Measurements from ENCODE around the gene TMEFF2. TPM values are rescaled to one million over a fixed set of nuclear protein-coding genes. Genes with fewer than 3 reads are reported as not detected.

The TMEFF2 gene
- total and polyA plus RNA-seq, 10 donors = not detected

GRCh38 chr2:191907091-191907490 is 287.6 kb downstream of the TMEFF2 start:
- intact Hi-C loops (cut with DNase I; ENCODE audit: low total_unique reads) = no loop called here
- no peaks in the 10 kb centered on the region for H3K36me3 ChIP-seq
- H3K9me3 ChIP-seq = no peaks in the 10 kb centered on the region
- peak overlapping the region in 6 of 8 donors; percentile 5 to 75 (median 51) for H3K27ac ChIP-seq
- H3K27me3 ChIP-seq (replicated peaks in 1 of 7) = no peaks in the 10 kb centered on the region
- TF ChIP-seq POLR2A (IDR thresholded peaks at IDR 0.05) (no peak), POLR2AphosphoS5 (IDR thresholded peaks at IDR 0.05) (no peak)
- TF ChIP-seq, protein P1, sequence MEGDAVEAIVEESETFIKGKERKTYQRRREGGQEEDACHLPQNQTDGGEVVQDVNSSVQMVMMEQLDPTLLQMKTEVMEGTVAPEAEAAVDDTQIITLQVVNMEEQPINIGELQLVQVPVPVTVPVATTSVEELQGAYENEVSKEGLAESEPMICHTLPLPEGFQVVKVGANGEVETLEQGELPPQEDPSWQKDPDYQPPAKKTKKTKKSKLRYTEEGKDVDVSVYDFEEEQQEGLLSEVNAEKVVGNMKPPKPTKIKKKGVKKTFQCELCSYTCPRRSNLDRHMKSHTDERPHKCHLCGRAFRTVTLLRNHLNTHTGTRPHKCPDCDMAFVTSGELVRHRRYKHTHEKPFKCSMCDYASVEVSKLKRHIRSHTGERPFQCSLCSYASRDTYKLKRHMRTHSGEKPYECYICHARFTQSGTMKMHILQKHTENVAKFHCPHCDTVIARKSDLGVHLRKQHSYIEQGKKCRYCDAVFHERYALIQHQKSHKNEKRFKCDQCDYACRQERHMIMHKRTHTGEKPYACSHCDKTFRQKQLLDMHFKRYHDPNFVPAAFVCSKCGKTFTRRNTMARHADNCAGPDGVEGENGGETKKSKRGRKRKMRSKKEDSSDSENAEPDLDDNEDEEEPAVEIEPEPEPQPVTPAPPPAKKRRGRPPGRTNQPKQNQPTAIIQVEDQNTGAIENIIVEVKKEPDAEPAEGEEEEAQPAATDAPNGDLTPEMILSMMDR (IDR thresholded peaks at IDR 0.05 in 8 of 11, conservative IDR thresholded peaks at IDR 0.05 in 3 of 11) = no peak
- DNase-seq = no peak
- no peak overlapping the region for H3K4me3 ChIP-seq
- H3K4me1 ChIP-seq = no peaks in the 10 kb centered on the region

DNA sequence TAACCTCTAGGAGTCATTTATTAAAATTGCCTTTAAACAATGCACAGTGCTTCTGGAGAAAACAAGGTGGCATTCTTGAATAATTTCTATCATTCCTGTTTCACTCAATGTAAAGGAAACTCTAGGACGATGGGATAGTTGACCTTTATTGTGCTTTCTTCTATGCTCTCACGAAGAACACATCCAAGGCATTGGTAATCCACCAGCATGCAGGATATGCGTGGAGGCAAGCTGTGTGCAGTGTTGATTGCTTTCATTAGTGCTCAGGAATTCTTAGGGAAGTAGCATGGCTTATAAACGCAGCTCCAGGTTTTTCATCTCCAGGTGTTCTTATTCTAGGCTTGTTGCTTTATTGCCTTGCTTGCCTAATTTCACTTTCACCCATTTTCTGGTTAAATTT is 289.4 kb downstream of the TMEFF2 start:
- Histone ChIP-seq H3K9me3 (peaks cover 0 to 10% (median 5%) of the 10 kb centered on the region in 8 donors), H3K4me1 (no peaks in the 10 kb centered on the region), H3K27ac (no peak overlapping the region), H3K4me3 (no peak overlapping the region), H3K27me3 (replicated peaks in 1 of 7) (no peaks in the 10 kb centered on the region), H3K36me3 (no peaks in the 10 kb centered on the region)
- intact Hi-C loops (cut with DNase I; ENCODE audit: low total_unique reads) = no loop called here
- TF ChIP-seq POLR2AphosphoS5 (IDR thresholded peaks at IDR 0.05) (no peak), POLR2A (IDR thresholded peaks at IDR 0.05) (no peak)
- TF ChIP-seq, protein P1 (IDR thresholded peaks at IDR 0.05 in 8 of 11, conservative IDR thresholded peaks at IDR 0.05 in 3 of 11) = no peak
- WGBS, 5 donors = 69 to 83% (median 73%) methylated on average over 4 of the region's 4 CpGs
- no peak for DNase-seq

DNA sequence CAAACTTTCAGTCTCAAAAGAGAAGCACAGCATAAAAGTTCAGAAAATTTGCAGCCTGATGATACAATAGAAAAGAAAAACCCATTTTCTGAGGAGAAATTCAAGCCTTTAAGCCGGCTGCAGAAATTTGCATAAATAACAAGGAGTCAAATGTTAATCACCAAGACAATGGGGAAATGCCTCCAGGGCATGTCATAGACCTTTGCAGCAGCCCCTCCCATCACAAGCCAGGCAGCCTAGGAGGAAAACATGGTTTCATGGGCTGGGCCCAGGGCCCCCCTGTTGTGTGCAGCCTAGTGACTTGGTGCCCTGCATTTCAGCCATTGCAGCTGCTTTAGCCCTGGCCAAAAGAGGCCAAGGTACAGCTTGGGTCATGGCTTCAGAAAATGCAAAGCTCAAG is 293.7 kb downstream of the TMEFF2 start:
- WGBS, 5 donors = 85 to 100% (median 93%) methylated on average over 1 of the region's 1 CpG
- no peak for DNase-seq
- peaks cover 0 to 10% (median 5%) of the 10 kb centered on the region in 8 donors for H3K9me3 ChIP-seq
- H3K27me3 ChIP-seq (replicated peaks in 1 of 7) = no peaks in the 10 kb centered on the region
- no peak for TF ChIP-seq POLR2A (IDR thresholded peaks at IDR 0.05)
- TF ChIP-seq, protein P1 (IDR thresholded peaks at IDR 0.05 in 8 of 11, conservative IDR thresholded peaks at IDR 0.05 in 3 of 11) = no peak
- no peak for TF ChIP-seq POLR2AphosphoS5 (IDR thresholded peaks at IDR 0.05)
- no peaks in the 10 kb centered on the region for H3K4me1 ChIP-seq
- no peaks in the 10 kb centered on the region for H3K36me3 ChIP-seq
- no peak overlapping the region for H3K27ac ChIP-seq
- no peak overlapping the region for H3K4me3 ChIP-seq
- intact Hi-C loops (cut with DNase I; ENCODE audit: low total_unique reads) = no loop called here

DNA sequence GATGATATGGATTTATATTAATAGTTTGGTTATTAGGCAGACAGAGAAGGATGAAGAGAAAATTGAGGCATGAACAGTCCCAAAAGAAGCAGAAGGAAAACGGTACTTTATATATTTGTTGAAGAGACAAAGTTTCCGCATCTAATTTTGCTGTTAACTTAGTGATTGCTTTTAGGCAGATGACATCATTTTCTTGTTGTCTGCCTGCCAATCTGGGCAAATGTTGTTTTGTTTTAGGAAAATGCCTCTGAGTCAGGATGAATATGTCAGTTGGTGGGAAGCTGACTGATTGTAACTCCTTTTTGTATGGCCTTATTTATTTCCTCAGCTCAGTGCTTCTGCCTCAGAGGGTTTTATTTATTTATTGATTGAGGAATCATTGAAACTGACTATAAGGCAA is 295.3 kb downstream of the TMEFF2 start:
- whole genome bisulfite sequencing, 5 donors = 77 to 85% (median 80%) methylated on average over 2 of the region's 2 CpGs
- Histone ChIP-seq H3K4me3 (no peak overlapping the region), H3K27ac (no peak overlapping the region), H3K9me3 (peaks cover 0 to 10% (median 5%) of the 10 kb centered on the region in 8 donors), H3K36me3 (no peaks in the 10 kb centered on the region), H3K27me3 (replicated peaks in 1 of 7) (no peaks in the 10 kb centered on the region), H3K4me1 (no peaks in the 10 kb centered on the region)
- no peak for DNase-seq
- intact Hi-C loops (cut with DNase I; ENCODE audit: low total_unique reads) = no loop called here
- TF ChIP-seq POLR2A (IDR thresholded peaks at IDR 0.05) (no peak), POLR2AphosphoS5 (IDR thresholded peaks at IDR 0.05) (no peak)

Data from spleen (tissue), 11 donors.